ENCODE data around the gene NMUR1.

NMUR1 gene

GRCh38 chr2:231525248-231526163, 4.7 kb downstream of the NMUR1 start:
- DNase-seq = no peak

GRCh38 chr2:231524477-231525247, 5.6 kb downstream of the NMUR1 start:
- DNase-seq = no peak

GRCh38 chr2:231523451-231524285, 6.6 kb downstream of the NMUR1 start:
- DNase-seq = no peak

GRCh38 chr2:231522418-231523180, 7.6 kb downstream of the NMUR1 start:
- no peak for DNase-seq

DNA sequence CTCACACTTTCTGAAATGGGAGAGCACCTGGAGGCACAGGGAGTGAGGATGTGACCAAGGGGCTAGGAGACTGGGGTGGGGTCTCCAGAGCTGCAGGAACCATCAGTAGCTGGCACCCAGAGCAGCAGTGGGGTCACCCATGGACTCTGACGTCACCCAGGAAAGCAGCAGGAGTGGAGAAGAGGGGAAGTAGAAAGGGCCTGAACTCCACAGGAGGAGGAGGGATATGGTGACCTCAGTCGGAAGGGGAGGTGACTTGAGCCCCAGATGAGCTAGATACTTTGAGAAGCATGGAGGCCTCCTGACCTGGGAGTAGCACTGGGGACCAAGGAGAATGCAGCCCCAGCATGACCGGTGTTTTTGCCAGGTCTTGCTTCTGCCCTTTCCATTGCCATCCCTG, 8.8 kb downstream of the NMUR1 start:
- DNase-seq = peak; percentile 51 to 55 (median 54)

GRCh38 chr2:231519975-231520555, 10.2 kb downstream of the NMUR1 start:
- DNase-seq = no peak

DNA sequence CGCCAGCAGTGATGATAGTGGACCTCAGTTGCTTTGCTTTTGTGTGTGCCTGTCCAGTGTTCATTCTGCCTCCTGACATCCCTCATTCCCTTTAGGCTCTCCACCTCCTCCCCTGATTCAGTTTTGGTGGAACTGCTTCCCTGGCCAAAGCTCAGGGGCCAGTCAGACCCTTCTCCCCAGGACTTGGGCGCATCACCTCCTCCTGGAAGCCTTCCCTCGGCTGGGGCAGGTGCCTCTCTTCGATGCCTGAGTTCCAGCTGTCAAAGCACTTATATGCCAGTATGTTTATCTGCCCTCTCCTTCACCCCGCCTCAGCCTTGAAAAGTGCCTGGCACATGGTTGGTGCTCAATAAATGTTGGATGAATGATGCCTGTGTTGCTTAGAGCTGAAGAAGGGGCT, 11.5 kb downstream of the NMUR1 start:
- no peak for DNase-seq

DNA sequence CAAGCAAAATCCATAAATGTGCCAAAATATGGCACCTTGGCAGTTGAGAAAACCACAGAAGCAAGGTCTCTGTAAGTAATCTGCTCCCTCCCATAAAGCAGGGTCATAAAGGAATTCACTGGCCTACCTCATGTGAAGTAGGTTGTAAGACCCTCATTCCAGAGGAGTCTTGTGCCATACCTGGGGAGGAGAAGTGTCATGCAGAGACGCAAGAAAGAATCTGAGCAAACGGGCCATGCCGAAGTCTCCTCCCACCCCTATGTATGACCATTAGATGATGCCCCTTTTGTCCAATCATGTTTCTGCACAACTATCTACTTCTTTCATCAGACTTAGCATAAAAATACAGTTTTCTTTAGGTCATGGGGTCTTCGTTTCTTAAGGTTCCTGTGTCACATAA, 14.6 kb downstream of the NMUR1 start:
- DNase-seq = no peak

GRCh38 chr2:231514951-231515297, 15.3 kb downstream of the NMUR1 start:
- DNase-seq = no peak

GRCh38 chr2:231514225-231514950, 15.9 kb downstream of the NMUR1 start:
- peak; percentile 97 to 99 (median 98) for DNase-seq

DNA sequence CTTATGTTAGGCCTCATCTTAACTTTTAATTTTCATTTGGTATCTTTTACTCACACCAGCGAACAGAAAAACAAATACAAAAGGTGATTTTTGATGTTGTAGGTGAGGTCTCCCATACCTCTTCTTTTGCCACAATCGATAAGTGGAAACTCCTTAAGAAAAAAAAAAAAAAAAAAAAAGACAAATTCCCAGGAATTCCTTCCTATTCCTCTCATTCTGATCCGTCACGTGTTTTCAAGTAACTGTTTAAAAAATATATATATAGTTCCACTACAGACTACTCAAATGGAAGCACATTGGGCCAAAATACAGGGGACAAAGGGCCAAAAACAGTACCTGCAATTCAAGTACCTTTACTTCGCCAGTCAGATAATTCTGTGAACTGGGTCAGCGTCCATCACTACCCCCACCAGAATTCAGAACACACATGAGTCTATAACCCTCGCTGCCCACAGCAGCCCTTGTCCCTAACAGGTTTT, 16.5 kb downstream of the NMUR1 start:
- DNase-seq = no peak

- DNase-seq = no peak
These were observed 18.0 kb downstream of the NMUR1 start for GRCh38 chr2:231512222-231512621.

- no peak for DNase-seq
These were observed 26.5 kb downstream of the NMUR1 start for GRCh38 chr2:231503766-231504165.

DNA sequence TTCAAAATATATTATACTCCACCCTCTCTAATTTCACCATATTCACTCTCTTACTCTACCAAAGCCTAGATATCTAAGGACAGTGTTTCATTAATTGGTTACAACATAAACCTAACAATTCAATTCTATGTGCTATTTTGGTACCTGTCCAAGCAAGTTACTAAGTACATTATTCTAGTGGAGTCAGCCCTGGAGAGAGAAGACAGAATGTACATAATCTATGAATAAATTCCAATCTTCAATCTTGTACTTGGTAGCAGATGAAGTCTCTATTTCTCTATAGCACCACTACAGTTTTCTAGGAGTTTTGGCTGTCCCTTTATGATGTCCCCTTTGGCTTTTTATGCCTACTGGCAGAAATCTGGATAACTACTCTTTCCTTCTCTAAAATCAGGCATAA, 27.6 kb downstream of the NMUR1 start:
- no peak for DNase-seq

DNA sequence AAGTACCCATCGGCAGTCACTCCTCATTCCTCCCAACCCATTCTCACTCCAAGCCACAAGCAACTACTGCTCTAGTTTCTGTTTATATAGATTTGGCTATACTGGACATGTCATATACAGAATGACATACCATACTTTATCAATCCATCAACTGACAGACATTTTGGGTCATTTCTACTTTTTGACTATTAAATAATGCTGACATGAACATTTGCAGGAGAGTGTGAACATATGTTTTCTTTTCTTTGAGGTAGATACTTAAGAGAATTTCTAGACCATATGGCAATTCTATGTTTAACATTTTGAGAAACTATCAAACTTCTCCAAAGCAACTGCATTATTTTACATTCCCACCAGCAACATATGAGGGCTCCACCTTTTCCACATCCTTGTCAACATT, 32.6 kb downstream of the NMUR1 start:
- DNase-seq = no peak

- DNase-seq = no peak
These were observed 35.6 kb downstream of the NMUR1 start for GRCh38 chr2:231494669-231495068.

GRCh38 chr2:231490801-231491200, 39.4 kb downstream of the NMUR1 start:
- no peak for DNase-seq

GRCh38 chr2:231489990-231490389, 40.3 kb downstream of the NMUR1 start:
- no peak for DNase-seq

- DNase-seq = no peak
These were observed 41.9 kb downstream of the NMUR1 start for GRCh38 chr2:231488331-231488730.

DNA sequence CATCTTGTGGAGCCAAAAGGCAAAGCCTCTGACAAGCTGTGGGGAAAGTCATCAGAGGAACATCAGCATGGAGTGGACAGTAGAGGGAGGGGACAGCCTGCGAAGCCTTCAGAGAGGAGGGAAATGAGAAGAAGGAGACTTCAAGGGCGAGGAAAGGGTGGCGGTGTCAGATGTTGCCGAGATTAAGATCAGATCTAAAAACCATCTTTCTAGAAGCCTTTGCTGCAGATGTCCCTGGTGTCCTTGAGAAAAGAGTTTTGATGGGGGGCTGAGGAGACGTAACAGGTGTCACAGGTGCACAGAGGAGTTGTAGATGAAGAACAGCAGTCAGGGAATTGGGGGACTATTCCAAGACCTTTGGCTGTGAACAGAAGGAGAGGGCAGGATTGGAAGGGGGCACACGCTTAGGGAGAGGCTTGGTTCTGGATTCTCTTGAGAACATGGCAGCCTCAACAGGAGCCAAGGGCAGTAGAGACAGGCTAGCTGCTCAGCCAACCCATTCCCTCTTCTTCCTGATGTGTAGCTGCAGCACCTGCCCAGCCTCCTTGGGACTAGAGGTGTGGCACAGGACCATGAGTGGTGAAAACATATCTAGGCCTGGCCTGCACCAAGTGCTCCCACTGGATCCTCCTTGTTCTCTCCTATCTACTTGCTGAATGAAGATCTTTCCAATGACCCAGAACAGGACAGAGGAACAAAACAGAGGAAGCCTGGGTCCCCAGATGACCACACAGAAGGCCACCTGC, 43.2 kb downstream of the NMUR1 start:
- no peak for DNase-seq
